Neuronal stem cell (in vitro differentiated cells): ENCODE data around the gene HS1BP3.

Experiments used
- DNase-seq: peaks from one replicate; pipeline ENCODE4 v3.0.0-alpha.2; 2013; ENCODE audit warnings: low spot score
- H2AFZ ChIP-seq: one replicate; pipeline ENCODE4 v1.6.1; 2013; ENCODE audit warnings: mild to moderate bottlenecking, low read length, inconsistent platforms
- H2AK5ac ChIP-seq: 2 replicates; pipeline ENCODE4 v1.6.1; 2013; ENCODE audit warnings: low read depth, mild to moderate bottlenecking, inconsistent platforms, low read length, moderate library complexity, mixed read lengths
- H2BK120ac ChIP-seq: 2 replicates; pipeline ENCODE4 v1.6.1; 2013; ENCODE audit warnings: low read depth, mild to moderate bottlenecking, inconsistent platforms, low read length, moderate library complexity, mixed read lengths
- H2BK12ac ChIP-seq: one replicate; pipeline ENCODE4 v1.6.1; 2013; ENCODE audit warnings: low read length, inconsistent platforms
- H2BK15ac ChIP-seq: 2 replicates; pipeline ENCODE4 v1.6.1; 2013; ENCODE audit warnings: mild to moderate bottlenecking, low read length, inconsistent platforms, mixed read lengths
- H2BK5ac ChIP-seq: one replicate; pipeline ENCODE4 v1.6.1; 2013; ENCODE audit warnings: inconsistent platforms, mild to moderate bottlenecking, low read length, moderate library complexity
- H3K14ac ChIP-seq: one replicate; pipeline ENCODE4 v1.6.1; 2013; ENCODE audit warnings: low read length, inconsistent platforms
- H3K18ac ChIP-seq: 2 replicates; pipeline ENCODE4 v1.6.1; 2013; ENCODE audit warnings: low read length, inconsistent platforms
- H3K23ac ChIP-seq: 2 replicates; pipeline ENCODE4 v1.6.1; 2013; ENCODE audit warnings: low read depth, mild to moderate bottlenecking, mixed read lengths, low read length, inconsistent platforms; ENCODE audit not compliant: poor library complexity
- H3K27ac ChIP-seq: replicated peaks from 3 replicates; pipeline ENCODE4 v1.5.1; 2013; ENCODE audit warnings: low read length, inconsistent platforms
- H3K27me3 ChIP-seq, 3 experiments: 2 replicates each; pipeline ENCODE4 v1.6.1; 2013; ENCODE audit warnings: low read length in 3 of 3, mild to moderate bottlenecking in 2 of 3, inconsistent platforms in 1 of 3, low read depth in 1 of 3, mixed read lengths in 1 of 3, moderate library complexity in 1 of 3; ENCODE audit not compliant: control insufficient read depth in 3 of 3, insufficient read depth in 3 of 3
- H3K36me3 ChIP-seq, 2 donors: replicated peaks in 1 of 2; 2 replicates each; pipeline ENCODE4 v1.6.1; 2013; ENCODE audit warnings: low read length in 2 of 2; ENCODE audit not compliant: control insufficient read depth in 2 of 2, insufficient read depth in 2 of 2
- H3K4ac ChIP-seq: 2 replicates; pipeline ENCODE4 v1.6.1; 2013; ENCODE audit warnings: inconsistent platforms, mild to moderate bottlenecking, low read length, moderate library complexity
- H3K4me1 ChIP-seq, 2 donors: 1 replicate in 1 of 2; 2 replicates in 1 of 2; pipeline ENCODE4 v1.6.1; 2013; ENCODE audit warnings: low read length in 2 of 2, low read depth in 1 of 2; ENCODE audit not compliant: control insufficient read depth in 2 of 2, insufficient read depth in 1 of 2
- H3K4me2 ChIP-seq: one replicate; pipeline ENCODE4 v1.6.1; 2013; ENCODE audit warnings: mild to moderate bottlenecking, low read length, inconsistent platforms; ENCODE audit not compliant: insufficient read depth, poor library complexity, severe bottlenecking
- H3K4me3 ChIP-seq, 2 donors: 2 replicates each; pipeline ENCODE4 v1.5.1; 2013; ENCODE audit warnings: low read length in 2 of 2, mild to moderate bottlenecking in 2 of 2, inconsistent platforms in 1 of 2, moderate library complexity in 1 of 2
- H3K79me1 ChIP-seq: one replicate; pipeline ENCODE4 v1.6.1; 2013; ENCODE audit warnings: low read depth, mild to moderate bottlenecking, inconsistent platforms, low read length, moderate library complexity
- H3K9ac ChIP-seq: one replicate; pipeline ENCODE4 v1.6.1; 2013; ENCODE audit warnings: mild to moderate bottlenecking, low read depth, low read length, inconsistent platforms; ENCODE audit not compliant: poor library complexity
- H3K9me3 ChIP-seq, 2 donors: replicated peaks in 1 of 2; 2 replicates each; pipeline versions ENCODE3 to v1.6.1; 2013; ENCODE audit warnings: low read length in 2 of 2, mild to moderate bottlenecking in 2 of 2, inconsistent platforms in 1 of 2, low read depth in 1 of 2, mixed read lengths in 1 of 2, moderate library complexity in 1 of 2; ENCODE audit not compliant: control insufficient read depth in 2 of 2, insufficient read depth in 1 of 2
- H4K8ac ChIP-seq: one replicate; pipeline ENCODE4 v1.6.1; 2013; ENCODE audit warnings: low read depth, mild to moderate bottlenecking, inconsistent platforms, low read length, moderate library complexity
- H4K91ac ChIP-seq: one replicate; pipeline ENCODE4 v1.6.1; 2013; ENCODE audit warnings: low read length, low read depth, mild to moderate bottlenecking, inconsistent platforms; ENCODE audit not compliant: poor library complexity
- WGBS, 2 donors: extraction: QIAGEN DNeasy Blood & Tissue Kit; methylation state at CpG; one replicate each; pipeline ENCODE4 v1.1.7; 2013; ENCODE audit warnings: missing lambda C conversion rate in 2 of 2, mixed read lengths in 1 of 2; ENCODE audit not compliant: insufficient read length in 2 of 2, insufficient replicate concordance in 1 of 2; ENCODE audit errors: extremely low coverage in 2 of 2; 5-methylcytosine and 5-hydroxymethylcytosine counted together

HS1BP3 gene

GRCh38 chr2:20615466-20616241 is 35.2 kb downstream of the HS1BP3 start:
- H4K91ac ChIP-seq: no peak overlapping the region
- DNase-seq: no peak
- H2BK12ac ChIP-seq: no peak overlapping the region
- WGBS, 2 donors: no CpG with 5 or more reads among the region's 9 CpGs
- no peak overlapping the region for H3K4me3 ChIP-seq
- peaks cover 0 to 5% of the 10 kb centered on the region in 2 donors for H3K36me3 ChIP-seq
- peaks cover 20 to 31% of the 10 kb centered on the region in 2 donors for H3K4me1 ChIP-seq
- H4K8ac ChIP-seq: no peak overlapping the region
- no peaks in the 10 kb centered on the region for H3K79me1 ChIP-seq
- H3K4me2 ChIP-seq: no peak overlapping the region
- no peak overlapping the region for H2BK5ac ChIP-seq
- H3K23ac ChIP-seq: no peak overlapping the region
- H3K9ac ChIP-seq: no peak overlapping the region
- H2AFZ ChIP-seq: no peak overlapping the region
- no peak overlapping the region for H2BK120ac ChIP-seq
- H3K27me3 ChIP-seq: no peaks in the 10 kb centered on the region
- no peaks in the 10 kb centered on the region for H3K9me3 ChIP-seq
- H3K18ac ChIP-seq: peak overlapping the region; percentile 90
- H2AK5ac ChIP-seq: peak overlapping the region; percentile 13
- no peak overlapping the region for H3K4ac ChIP-seq
- H2BK15ac ChIP-seq: no peak overlapping the region
- H3K14ac ChIP-seq: no peak overlapping the region
- no peak overlapping the region for H3K27ac ChIP-seq

GRCh38 chr2:20615068-20615465 is 35.8 kb downstream of the HS1BP3 start:
- H3K4me3 ChIP-seq: no peak overlapping the region
- no peak overlapping the region for H3K27ac ChIP-seq
- H2AFZ ChIP-seq: no peak overlapping the region
- no peak overlapping the region for H3K4ac ChIP-seq
- H2BK15ac ChIP-seq: no peak overlapping the region
- H4K8ac ChIP-seq: no peak overlapping the region
- no peak overlapping the region for H3K9ac ChIP-seq
- no peak overlapping the region for H3K14ac ChIP-seq
- peak overlapping the region; percentile 13 for H2AK5ac ChIP-seq
- H2BK5ac ChIP-seq: no peak overlapping the region
- no peak overlapping the region for H4K91ac ChIP-seq
- DNase-seq: no peak
- H2BK120ac ChIP-seq: no peak overlapping the region
- no peaks in the 10 kb centered on the region for H3K9me3 ChIP-seq
- no peak overlapping the region for H3K23ac ChIP-seq
- H3K79me1 ChIP-seq: no peaks in the 10 kb centered on the region
- H3K27me3 ChIP-seq: no peaks in the 10 kb centered on the region
- no peak overlapping the region for H3K4me2 ChIP-seq
- H3K4me1 ChIP-seq: peaks cover 20 to 31% of the 10 kb centered on the region in 2 donors
- H3K36me3 ChIP-seq: no peaks in the 10 kb centered on the region
- no CpG with 5 or more reads among the region's 6 CpGs for WGBS, 2 donors
- no peak overlapping the region for H2BK12ac ChIP-seq
- peak overlapping the region; percentile 90 for H3K18ac ChIP-seq

- Histone ChIP-seq H3K27me3 (no peaks in the 10 kb centered on the region), H3K9ac (no peak overlapping the region), H2BK15ac (peak overlapping the region; percentile 16), H2BK5ac (no peak overlapping the region), H3K4me2 (no peak overlapping the region), H4K91ac (no peak overlapping the region), H3K18ac (peak overlapping the region; percentile 84), H3K36me3 (no peaks in the 10 kb centered on the region), H3K14ac (no peak overlapping the region), H3K27ac (peak overlapping the region; percentile 7), H3K4ac (no peak overlapping the region), H3K9me3 (no peaks in the 10 kb centered on the region), H2AK5ac (peak overlapping the region; percentile 13), H3K4me1 (peaks cover 20 to 31% of the 10 kb centered on the region in 2 donors), H3K79me1 (no peaks in the 10 kb centered on the region), H2BK12ac (no peak overlapping the region), H2AFZ (no peak overlapping the region), H4K8ac (no peak overlapping the region), H3K4me3 (no peak overlapping the region), H3K23ac (no peak overlapping the region), H2BK120ac (no peak overlapping the region)
- DNase-seq: peak; percentile 61
- WGBS, 2 donors: no CpG with 5 or more reads among the region's 14 CpGs
Measured at GRCh38 chr2:20614201-20615067, 36.5 kb downstream of the HS1BP3 start.
